GM21515 (cell line): ENCODE results near the gene CARMIL1.
"Not testable (repeated sequence)": the region's sequence is repeated elsewhere in the genome, so short reads cannot be mapped to it uniquely, and the experiment has no call there.

ENCODE experiments used
- ATAC-seq: cut with Tn5 transposase; IDR thresholded peaks from one replicate; pipeline ENCODE4 v1.9.1; 2021; ENCODE audit not compliant: unreplicated experiment

The CARMIL1 gene

GRCh38 chr6:25435416-25435985 is 156.3 kb downstream of the CARMIL1 start:
- ATAC-seq = no peak

- no peak for ATAC-seq
Observed at GRCh38 chr6:25436760-25437159, 157.6 kb downstream of the CARMIL1 start.

GRCh38 chr6:25439368-25439767 is 160.2 kb downstream of the CARMIL1 start:
- ATAC-seq = no peak

- ATAC-seq = no peak
Observed at GRCh38 chr6:25441663-25442270, 162.6 kb downstream of the CARMIL1 start.

- no peak for ATAC-seq
Observed at GRCh38 chr6:25442898-25443297, 163.7 kb downstream of the CARMIL1 start.

GRCh38 chr6:25444521-25444920 is 165.3 kb downstream of the CARMIL1 start:
- ATAC-seq = not testable (repeated sequence)

- no peak for ATAC-seq
Observed at GRCh38 chr6:25446830-25447569, 167.8 kb downstream of the CARMIL1 start.

GRCh38 chr6:25447570-25447929 is 168.4 kb downstream of the CARMIL1 start:
- no peak for ATAC-seq

- ATAC-seq = no peak
Observed at GRCh38 chr6:25448965-25449538, 169.9 kb downstream of the CARMIL1 start.

GRCh38 chr6:25449774-25450173 is 170.6 kb downstream of the CARMIL1 start:
- no peak for ATAC-seq

- no peak for ATAC-seq
Observed at GRCh38 chr6:25450469-25451198, 171.5 kb downstream of the CARMIL1 start.

GRCh38 chr6:25452031-25452430 is 172.9 kb downstream of the CARMIL1 start:
- no peak for ATAC-seq

GRCh38 chr6:25453288-25453687 is 174.1 kb downstream of the CARMIL1 start:
- ATAC-seq = no peak

- no peak for ATAC-seq
Observed at GRCh38 chr6:25454136-25454535, 175.0 kb downstream of the CARMIL1 start.

GRCh38 chr6:25456249-25457040 is 177.3 kb downstream of the CARMIL1 start:
- no peak for ATAC-seq

GRCh38 chr6:25457516-25457915 is 178.3 kb downstream of the CARMIL1 start:
- no peak for ATAC-seq

- no peak for ATAC-seq
Observed at GRCh38 chr6:25458485-25458884, 179.3 kb downstream of the CARMIL1 start.

- no peak for ATAC-seq
Observed at GRCh38 chr6:25462235-25462897, 183.2 kb downstream of the CARMIL1 start.

- ATAC-seq = no peak
Observed at GRCh38 chr6:25463441-25463840, 184.3 kb downstream of the CARMIL1 start.

GRCh38 chr6:25464225-25464624 is 185.1 kb downstream of the CARMIL1 start:
- ATAC-seq = no peak
